GM06990 (cell line): Measurements from ENCODE around the gene RALGPS1.

ENCODE experiments used
- DNase-seq: peaks from one replicate; pipeline ENCODE4 v3.0.0-alpha.2; 2011; ENCODE audit not compliant: insufficient read length; ENCODE audit errors: extremely low read depth
- H3K27me3 ChIP-seq: replicated peaks from 2 replicates; pipeline ENCODE4 v1.6.0; 2011; ENCODE audit warnings: low read length; ENCODE audit not compliant: control insufficient read depth, insufficient read depth
- H3K36me3 ChIP-seq: 2 replicates; pipeline ENCODE4 v1.5.1; 2011; ENCODE audit warnings: low read length; ENCODE audit not compliant: control insufficient read depth, insufficient read depth
- H3K4me3 ChIP-seq: replicated peaks from 2 replicates; pipeline ENCODE4 v1.5.1; 2011; ENCODE audit warnings: low read depth, mild to moderate bottlenecking, control low read depth, low read length
- CTCF ChIP-seq: IDR thresholded peaks from 2 replicates; pipeline ENCODE4 v1.5.1; 2011; ENCODE audit warnings: low read length, control low read depth, mild to moderate bottlenecking, inconsistent platforms; ENCODE audit not compliant: insufficient read depth, poor library complexity, severe bottlenecking

RALGPS1 gene

GRCh38 chr9:127198587-127198986 lies 284.0 kb downstream of the RALGPS1 start:
- H3K36me3 ChIP-seq = no peaks in the 10 kb centered on the region
- TF ChIP-seq CTCF = no peak
- no peaks in the 10 kb centered on the region for H3K27me3 ChIP-seq
- DNase-seq = no peak
- no peak overlapping the region for H3K4me3 ChIP-seq

GRCh38 chr9:127199001-127199791 lies 284.6 kb downstream of the RALGPS1 start:
- Histone ChIP-seq H3K4me3 (no peak overlapping the region), H3K27me3 (no peaks in the 10 kb centered on the region), H3K36me3 (no peaks in the 10 kb centered on the region)
- peak; percentile 94 for TF ChIP-seq CTCF
- DNase-seq = peak; percentile 63

- Histone ChIP-seq H3K4me3 (no peak overlapping the region), H3K27me3 (no peaks in the 10 kb centered on the region), H3K36me3 (no peaks in the 10 kb centered on the region)
- DNase-seq = no peak
- TF ChIP-seq CTCF = no peak
Observed at GRCh38 chr9:127200106-127200862, 285.7 kb downstream of the RALGPS1 start.

GRCh38 chr9:127201071-127201541 lies 286.5 kb downstream of the RALGPS1 start:
- Histone ChIP-seq H3K27me3 (no peaks in the 10 kb centered on the region), H3K4me3 (no peak overlapping the region), H3K36me3 (no peaks in the 10 kb centered on the region)
- TF ChIP-seq CTCF = no peak
- DNase-seq = no peak

- TF ChIP-seq CTCF = no peak
- Histone ChIP-seq H3K4me3 (no peak overlapping the region), H3K36me3 (no peaks in the 10 kb centered on the region), H3K27me3 (no peaks in the 10 kb centered on the region)
- no peak for DNase-seq
Observed at GRCh38 chr9:127201731-127202130, 287.1 kb downstream of the RALGPS1 start.
